Measurements from ENCODE around the gene FBLN2.

Gene FBLN2

DNA sequence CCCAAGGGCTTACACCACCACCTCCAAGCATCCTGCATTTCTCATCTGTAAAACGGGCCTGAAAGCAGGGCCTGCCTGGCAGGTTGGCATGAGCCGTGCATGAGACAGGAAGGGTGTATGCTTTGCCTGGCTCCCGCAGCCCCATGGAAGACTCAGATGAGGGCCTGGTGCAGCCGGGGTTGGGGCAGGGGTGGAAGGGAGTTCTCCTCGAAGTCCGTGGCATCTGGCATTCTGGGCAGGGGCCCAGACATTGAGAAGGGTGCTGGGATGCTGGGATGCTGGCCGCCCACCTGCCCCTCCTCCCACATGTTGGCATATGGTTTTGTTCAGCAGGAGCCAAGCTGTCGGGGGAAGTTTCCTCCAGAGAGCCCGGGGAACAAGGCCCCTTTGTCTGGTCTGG, 13.0 kb upstream of the FBLN2 start:
- Histone ChIP-seq H3K27me3 (ENCODE audit: insufficient read depth, low read length, poor library complexity) (no peaks in the 10 kb centered on the region), H3K4me1 (ENCODE audit: insufficient read depth, low read length) (peaks cover 17% of the 10 kb centered on the region), H2AFZ (ENCODE audit: low read depth, low read length) (no peak overlapping the region), H3K9me3 (ENCODE audit: insufficient read depth, low read length, severe bottlenecking) (no peaks in the 10 kb centered on the region), H4K20me1 (ENCODE audit: insufficient read depth, low read length) (no peaks in the 10 kb centered on the region), H3K79me2 (ENCODE audit: insufficient read depth, low read length) (no peaks in the 10 kb centered on the region), H3K4me2 (ENCODE audit: insufficient read depth, low read length) (no peak overlapping the region), H3K9ac (ENCODE audit: low read depth, low read length) (no peak overlapping the region), H3K36me3 (ENCODE audit: insufficient read depth, low read length) (no peaks in the 10 kb centered on the region), H3K27ac (ENCODE audit: low read length) (no peak overlapping the region), H3K4me3 (ENCODE audit: low read depth in 1 of 2, low read length in 2 of 2) (no peak overlapping the region)
- no peak for DNase-seq
- TF ChIP-seq EZH2 (IDR thresholded peaks at IDR 0.05; ENCODE audit: borderline replicate concordance, low read depth, low read length, severe bottlenecking) (no peak), CTCF (IDR thresholded peaks at IDR 0.05; ENCODE audit: borderline replicate concordance, extremely low read depth, low read length, poor library complexity, severe bottlenecking) (no peak)
- ATAC-seq (ENCODE audit: insufficient read depth, low read depth), result no peak

- no peaks in the 10 kb centered on the region for H3K9me3 ChIP-seq (ENCODE audit: insufficient read depth, low read length, severe bottlenecking)
- H4K20me1 ChIP-seq (ENCODE audit: insufficient read depth, low read length), result no peaks in the 10 kb centered on the region
- H3K4me2 ChIP-seq (ENCODE audit: insufficient read depth, low read length), result no peak overlapping the region
- TF ChIP-seq EZH2 (IDR thresholded peaks at IDR 0.05; ENCODE audit: borderline replicate concordance, low read depth, low read length, severe bottlenecking), result no peak
- no peak for TF ChIP-seq CTCF (IDR thresholded peaks at IDR 0.05; ENCODE audit: borderline replicate concordance, extremely low read depth, low read length, poor library complexity, severe bottlenecking)
- no peak overlapping the region for H2AFZ ChIP-seq (ENCODE audit: low read depth, low read length)
- no peak for DNase-seq
- H3K27me3 ChIP-seq (ENCODE audit: insufficient read depth, low read length, poor library complexity), result no peaks in the 10 kb centered on the region
- no peak for ATAC-seq (ENCODE audit: insufficient read depth, low read depth)
- no peak overlapping the region for H3K9ac ChIP-seq (ENCODE audit: low read depth, low read length)
- no peak overlapping the region for H3K4me3 ChIP-seq (ENCODE audit: low read depth in 1 of 2, low read length in 2 of 2)
- H3K36me3 ChIP-seq (ENCODE audit: insufficient read depth, low read length), result no peaks in the 10 kb centered on the region
- H3K4me1 ChIP-seq (ENCODE audit: insufficient read depth, low read length), result peaks cover 18% of the 10 kb centered on the region
- peak overlapping the region; percentile 25 for H3K27ac ChIP-seq (ENCODE audit: low read length)
- no peaks in the 10 kb centered on the region for H3K79me2 ChIP-seq (ENCODE audit: insufficient read depth, low read length)
Measured at GRCh38 chr3:13536432-13536831, 12.5 kb upstream of the FBLN2 start.

DNA sequence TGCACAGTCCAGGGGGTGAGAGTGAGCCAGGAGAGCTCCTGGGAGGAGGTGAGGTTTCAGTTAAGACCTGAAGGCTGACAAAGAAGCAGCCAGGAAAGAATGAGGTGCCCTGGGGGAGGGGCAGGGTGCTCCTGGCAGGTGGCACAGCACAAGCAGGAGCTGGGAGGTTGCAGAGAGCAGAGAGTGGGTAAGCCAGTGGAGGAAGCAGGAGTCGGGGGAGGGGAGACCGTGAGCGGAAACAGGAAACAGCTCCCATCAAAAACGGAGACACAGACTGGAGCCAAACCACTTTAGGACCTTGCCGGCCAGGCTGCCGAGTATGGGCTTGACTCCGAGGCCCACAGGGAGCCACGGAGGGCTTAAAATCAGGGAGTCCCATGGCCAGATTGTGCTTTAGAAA, 12.1 kb upstream of the FBLN2 start:
- no peaks in the 10 kb centered on the region for H3K27me3 ChIP-seq (ENCODE audit: insufficient read depth, low read length, poor library complexity)
- H4K20me1 ChIP-seq (ENCODE audit: insufficient read depth, low read length), result no peaks in the 10 kb centered on the region
- ATAC-seq (ENCODE audit: insufficient read depth, low read depth) (peak; percentile 80), DNase-seq (peak; percentile 71)
- H3K79me2 ChIP-seq (ENCODE audit: insufficient read depth, low read length), result no peaks in the 10 kb centered on the region
- no peak overlapping the region for H2AFZ ChIP-seq (ENCODE audit: low read depth, low read length)
- TF ChIP-seq EZH2 (IDR thresholded peaks at IDR 0.05; ENCODE audit: borderline replicate concordance, low read depth, low read length, severe bottlenecking), result no peak
- no peak for TF ChIP-seq CTCF (IDR thresholded peaks at IDR 0.05; ENCODE audit: borderline replicate concordance, extremely low read depth, low read length, poor library complexity, severe bottlenecking)
- no peaks in the 10 kb centered on the region for H3K9me3 ChIP-seq (ENCODE audit: insufficient read depth, low read length, severe bottlenecking)
- no peaks in the 10 kb centered on the region for H3K36me3 ChIP-seq (ENCODE audit: insufficient read depth, low read length)
- peaks cover 20% of the 10 kb centered on the region for H3K4me1 ChIP-seq (ENCODE audit: insufficient read depth, low read length)
- peak overlapping the region; percentile 25 for H3K27ac ChIP-seq (ENCODE audit: low read length)
- no peak overlapping the region for H3K4me3 ChIP-seq (ENCODE audit: low read depth in 1 of 2, low read length in 2 of 2)
- H3K9ac ChIP-seq (ENCODE audit: low read depth, low read length), result no peak overlapping the region
- H3K4me2 ChIP-seq (ENCODE audit: insufficient read depth, low read length), result no peak overlapping the region
